MM.1S (cell line): ENCODE data around the gene DIRAS1.

ENCODE experiments used
- DNase-seq: peaks from one replicate; pipeline ENCODE4 v3.0.0-alpha.2; 2015
- H2AFZ ChIP-seq: fragments of 300-600 bp; sonication (generic); 2 replicates; pipeline ENCODE4 v1.6.0; 2016; ENCODE audit warnings: antibody characterized with exemption, low read length
- H3F3A ChIP-seq: fragments of 300-600 bp; sonication (generic); 2 replicates; pipeline ENCODE4 v1.6.1; 2016; ENCODE audit warnings: mild to moderate bottlenecking, antibody characterized with exemption, low read length, moderate library complexity, mixed read lengths; ENCODE audit not compliant: insufficient read depth
- H3K27ac ChIP-seq: fragments of 300-600 bp; sonication (generic); 2 replicates; pipeline ENCODE4 v1.5.1; 2016; ENCODE audit warnings: mild to moderate bottlenecking, low read length
- H3K27me3 ChIP-seq: fragments of 300-600 bp; sonication (generic); replicated peaks from 2 replicates; pipeline ENCODE4 v1.6.0; 2016; ENCODE audit warnings: low read length; ENCODE audit not compliant: insufficient read depth
- H3K36me3 ChIP-seq: fragments of 300-600 bp; sonication (generic); replicated peaks from 2 replicates; pipeline ENCODE4 v1.6.1; 2016; ENCODE audit warnings: mild to moderate bottlenecking, low read length, mixed read lengths; ENCODE audit not compliant: insufficient read depth
- H3K4me1 ChIP-seq: fragments of 300-600 bp; sonication (generic); 2 replicates; pipeline ENCODE4 v1.6.1; 2016; ENCODE audit warnings: low read length, mixed read lengths
- H3K4me2 ChIP-seq: fragments of 300-600 bp; sonication (generic); 2 replicates; pipeline ENCODE4 v1.6.0; 2016; ENCODE audit warnings: low read depth, low read length
- H3K4me3 ChIP-seq: fragments of 300-600 bp; sonication (generic); 2 replicates; pipeline ENCODE4 v1.5.1; 2016; ENCODE audit warnings: low read length, mixed read lengths
- H3K79me2 ChIP-seq: fragments of 300-600 bp; sonication (generic); 2 replicates; pipeline ENCODE4 v1.6.1; 2016; ENCODE audit warnings: mixed run types, low read length, mixed read lengths
- H3K9ac ChIP-seq: fragments of 300-600 bp; sonication (generic); 2 replicates; pipeline ENCODE4 v1.6.1; 2016; ENCODE audit warnings: low read length, mixed read lengths
- H3K9me2 ChIP-seq: fragments of 300-600 bp; sonication (generic); replicated peaks from 2 replicates; pipeline ENCODE4 v1.6.1; 2016; ENCODE audit warnings: mild to moderate bottlenecking, low read length, mixed read lengths; ENCODE audit not compliant: insufficient read depth
- H3K9me3 ChIP-seq: fragments of 300-600 bp; sonication (generic); replicated peaks from 2 replicates; pipeline ENCODE4 v1.6.1; 2016; ENCODE audit warnings: mild to moderate bottlenecking, low read length, mixed read lengths; ENCODE audit not compliant: insufficient read depth
- H4K20me1 ChIP-seq: fragments of 300-600 bp; sonication (generic); 2 replicates; pipeline ENCODE4 v1.6.1; 2016; ENCODE audit warnings: mild to moderate bottlenecking, low read length, moderate library complexity, mixed read lengths; ENCODE audit not compliant: insufficient read depth
- EZH2 ChIP-seq: fragments of 300-600 bp; sonication (generic); optimal IDR thresholded peaks from 2 replicates; pipeline ENCODE3; 2017; ENCODE audit warnings: low read depth, mild to moderate bottlenecking, antibody characterized with exemption, low read length, mixed read lengths
- EZH2phosphoT487 ChIP-seq: fragments of 300-600 bp; sonication (generic); IDR thresholded peaks from 2 replicates; pipeline ENCODE4 v1.6.1; 2018; ENCODE audit warnings: antibody characterized with exemption, low read length
- TF ChIP-seq, protein P1 (sequence below): fragments of 300-600 bp; sonication (generic); IDR thresholded peaks from 2 replicates; pipeline ENCODE4 v1.5.1; 2016; ENCODE audit warnings: antibody characterized with exemption, low read length, mixed read lengths

The DIRAS1 gene

DNA sequence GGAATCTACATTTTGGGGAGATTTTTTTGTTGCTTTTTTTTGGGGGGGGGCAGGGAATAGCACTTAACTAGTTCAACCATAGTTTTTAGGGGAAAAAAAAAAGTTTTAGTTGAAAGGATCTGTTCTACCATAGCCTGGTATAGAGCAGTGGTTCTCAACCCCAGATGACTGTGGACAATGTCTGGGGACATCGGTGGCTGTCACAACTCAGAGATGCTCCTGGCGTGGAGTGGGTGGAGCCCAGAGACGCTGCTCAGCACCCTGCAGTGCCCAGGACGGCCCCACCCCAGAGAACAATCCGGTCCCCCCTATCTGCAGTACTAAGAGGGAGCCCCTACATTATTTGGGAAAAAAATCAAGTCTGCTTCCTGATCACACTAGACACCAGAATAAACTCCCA, 27.0 kb downstream of the DIRAS1 start:
- no peaks in the 10 kb centered on the region for H4K20me1 ChIP-seq
- no peak overlapping the region for H3K4me3 ChIP-seq
- no peak overlapping the region for H3K4me2 ChIP-seq
- H3K9ac ChIP-seq: no peak overlapping the region
- no peak for DNase-seq
- H3F3A ChIP-seq: peaks cover 11% of the 10 kb centered on the region
- no peaks in the 10 kb centered on the region for H3K9me3 ChIP-seq
- no peaks in the 10 kb centered on the region for H3K36me3 ChIP-seq
- H3K9me2 ChIP-seq: no peaks in the 10 kb centered on the region
- H2AFZ ChIP-seq: no peak overlapping the region
- H3K27me3 ChIP-seq: no peaks in the 10 kb centered on the region
- TF ChIP-seq, protein P1, sequence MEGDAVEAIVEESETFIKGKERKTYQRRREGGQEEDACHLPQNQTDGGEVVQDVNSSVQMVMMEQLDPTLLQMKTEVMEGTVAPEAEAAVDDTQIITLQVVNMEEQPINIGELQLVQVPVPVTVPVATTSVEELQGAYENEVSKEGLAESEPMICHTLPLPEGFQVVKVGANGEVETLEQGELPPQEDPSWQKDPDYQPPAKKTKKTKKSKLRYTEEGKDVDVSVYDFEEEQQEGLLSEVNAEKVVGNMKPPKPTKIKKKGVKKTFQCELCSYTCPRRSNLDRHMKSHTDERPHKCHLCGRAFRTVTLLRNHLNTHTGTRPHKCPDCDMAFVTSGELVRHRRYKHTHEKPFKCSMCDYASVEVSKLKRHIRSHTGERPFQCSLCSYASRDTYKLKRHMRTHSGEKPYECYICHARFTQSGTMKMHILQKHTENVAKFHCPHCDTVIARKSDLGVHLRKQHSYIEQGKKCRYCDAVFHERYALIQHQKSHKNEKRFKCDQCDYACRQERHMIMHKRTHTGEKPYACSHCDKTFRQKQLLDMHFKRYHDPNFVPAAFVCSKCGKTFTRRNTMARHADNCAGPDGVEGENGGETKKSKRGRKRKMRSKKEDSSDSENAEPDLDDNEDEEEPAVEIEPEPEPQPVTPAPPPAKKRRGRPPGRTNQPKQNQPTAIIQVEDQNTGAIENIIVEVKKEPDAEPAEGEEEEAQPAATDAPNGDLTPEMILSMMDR: no peak
- no peak for TF ChIP-seq EZH2
- no peak for TF ChIP-seq EZH2phosphoT487
- peaks cover 5% of the 10 kb centered on the region for H3K4me1 ChIP-seq
- peaks cover 43% of the 10 kb centered on the region for H3K79me2 ChIP-seq
- no peak overlapping the region for H3K27ac ChIP-seq

DNA sequence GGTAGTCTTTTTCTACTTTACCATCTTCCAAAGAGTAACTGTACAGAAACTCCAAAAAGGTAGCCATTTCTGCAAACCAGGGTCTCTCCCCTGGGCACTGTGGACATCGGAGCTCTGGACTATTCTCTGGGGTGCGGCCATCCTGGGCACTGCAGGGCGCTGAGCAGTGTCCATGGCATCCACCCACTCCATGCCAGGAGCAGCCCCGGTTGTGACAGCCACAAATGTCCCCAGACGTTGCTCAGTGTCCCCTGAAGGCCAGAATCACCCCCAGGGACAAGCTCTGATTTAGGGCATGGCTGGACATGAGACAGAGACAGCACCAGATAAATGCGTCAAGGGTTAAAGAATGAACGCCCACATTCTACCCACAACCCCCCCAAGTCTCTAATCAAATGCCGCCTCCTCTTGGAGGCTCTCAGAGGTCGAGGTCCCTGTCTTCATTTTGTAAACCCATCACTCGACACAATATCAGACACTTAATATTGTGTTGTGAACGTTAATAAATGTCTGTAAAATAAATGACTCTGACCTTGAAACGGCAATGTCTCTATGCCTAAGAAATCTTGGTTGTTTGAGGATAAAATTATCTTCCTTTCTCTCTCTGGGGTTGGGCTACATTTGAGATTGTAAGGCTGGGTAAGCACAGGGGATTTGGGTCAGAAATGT, 27.5 kb downstream of the DIRAS1 start:
- Histone ChIP-seq H3K4me2 (no peak overlapping the region), H3K9me3 (no peaks in the 10 kb centered on the region), H3K4me3 (no peak overlapping the region), H3K27ac (no peak overlapping the region), H3K4me1 (peaks cover 4% of the 10 kb centered on the region; the same call in 1 of the 2 replicates), H3K36me3 (no peaks in the 10 kb centered on the region), H3F3A (peaks cover 5% of the 10 kb centered on the region), H3K79me2 (peaks cover 45% of the 10 kb centered on the region), H2AFZ (no peak overlapping the region), H3K27me3 (no peaks in the 10 kb centered on the region), H4K20me1 (no peaks in the 10 kb centered on the region), H3K9me2 (no peaks in the 10 kb centered on the region), H3K9ac (no peak overlapping the region)
- DNase-seq: no peak
- TF ChIP-seq EZH2phosphoT487 (no peak), EZH2 (no peak)
- TF ChIP-seq, protein P1: no peak

DNA sequence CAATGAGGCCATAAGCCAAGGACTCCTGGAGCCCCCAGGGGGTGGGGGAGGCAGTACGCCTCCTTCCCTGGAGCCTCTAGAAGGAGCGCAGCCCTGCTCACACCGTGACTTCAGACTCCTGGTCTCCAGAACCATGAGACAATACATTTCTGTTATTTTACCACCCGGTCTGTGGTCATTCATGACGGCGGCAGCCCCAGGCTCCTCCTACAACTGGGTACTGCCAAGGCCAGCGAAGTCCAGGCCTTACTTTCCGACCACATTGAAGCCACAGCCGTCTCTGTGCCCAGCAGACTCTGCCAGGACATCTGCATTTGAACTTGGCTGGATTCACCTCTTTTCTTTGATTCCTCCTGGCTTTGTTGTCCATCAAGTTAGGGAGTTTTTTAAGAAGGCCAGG, 29.2 kb downstream of the DIRAS1 start:
- no peaks in the 10 kb centered on the region for H3K9me2 ChIP-seq
- no peak for DNase-seq
- H3K9me3 ChIP-seq: no peaks in the 10 kb centered on the region
- TF ChIP-seq EZH2phosphoT487: no peak
- TF ChIP-seq, protein P1: no peak
- TF ChIP-seq EZH2: no peak
- peaks cover 41% of the 10 kb centered on the region for H3K79me2 ChIP-seq
- H4K20me1 ChIP-seq: no peaks in the 10 kb centered on the region
- no peaks in the 10 kb centered on the region for H3K27me3 ChIP-seq
- no peak overlapping the region for H3K4me3 ChIP-seq
- H3K36me3 ChIP-seq: no peaks in the 10 kb centered on the region
- no peak overlapping the region for H3K4me2 ChIP-seq
- H3K9ac ChIP-seq: no peak overlapping the region
- no peaks in the 10 kb centered on the region for H3F3A ChIP-seq
- H3K4me1 ChIP-seq: no peaks in the 10 kb centered on the region
- no peak overlapping the region for H2AFZ ChIP-seq
- no peak overlapping the region for H3K27ac ChIP-seq
